Endothelial cell of hepatic sinusoid (primary cell): Measurements from ENCODE around the gene NUMA1.

Experiments
- in situ Hi-C: cut with HindIII; loops from 2 replicates; pipeline ENCODE4 v1.10.0; 2017; ENCODE audit warnings: low sequenced_read_pairs

Gene NUMA1

GRCh38 chr11:72004515-72005346, 75.6 kb downstream of the NUMA1 start:
- in situ Hi-C loops, result loop anchor here (5.0 kb wide), 1 partner anchor 47 kb away; no protein-coding TSS in a partner anchor

DNA sequence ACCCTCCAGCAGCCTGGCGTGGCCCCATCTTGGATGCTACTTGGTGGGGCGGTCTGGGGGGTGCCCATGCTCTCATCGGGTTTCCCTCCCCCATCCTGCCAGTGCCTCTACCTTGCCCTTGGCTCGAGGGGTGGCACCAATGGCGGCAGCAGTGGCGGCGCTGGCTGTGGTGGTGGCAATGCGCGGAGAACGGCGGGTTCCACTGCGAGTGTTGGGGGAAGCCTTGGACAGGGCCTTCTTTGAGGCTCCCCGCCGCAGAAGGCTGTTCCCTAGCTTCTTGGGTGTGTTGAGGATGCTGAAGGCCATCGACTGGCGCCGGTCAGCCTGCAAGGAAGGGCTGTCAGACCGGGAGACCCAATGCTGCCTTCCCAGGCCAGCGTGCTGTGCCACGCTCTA, 76.6 kb downstream of the NUMA1 start:
- in situ Hi-C loops, result no loop called here

DNA sequence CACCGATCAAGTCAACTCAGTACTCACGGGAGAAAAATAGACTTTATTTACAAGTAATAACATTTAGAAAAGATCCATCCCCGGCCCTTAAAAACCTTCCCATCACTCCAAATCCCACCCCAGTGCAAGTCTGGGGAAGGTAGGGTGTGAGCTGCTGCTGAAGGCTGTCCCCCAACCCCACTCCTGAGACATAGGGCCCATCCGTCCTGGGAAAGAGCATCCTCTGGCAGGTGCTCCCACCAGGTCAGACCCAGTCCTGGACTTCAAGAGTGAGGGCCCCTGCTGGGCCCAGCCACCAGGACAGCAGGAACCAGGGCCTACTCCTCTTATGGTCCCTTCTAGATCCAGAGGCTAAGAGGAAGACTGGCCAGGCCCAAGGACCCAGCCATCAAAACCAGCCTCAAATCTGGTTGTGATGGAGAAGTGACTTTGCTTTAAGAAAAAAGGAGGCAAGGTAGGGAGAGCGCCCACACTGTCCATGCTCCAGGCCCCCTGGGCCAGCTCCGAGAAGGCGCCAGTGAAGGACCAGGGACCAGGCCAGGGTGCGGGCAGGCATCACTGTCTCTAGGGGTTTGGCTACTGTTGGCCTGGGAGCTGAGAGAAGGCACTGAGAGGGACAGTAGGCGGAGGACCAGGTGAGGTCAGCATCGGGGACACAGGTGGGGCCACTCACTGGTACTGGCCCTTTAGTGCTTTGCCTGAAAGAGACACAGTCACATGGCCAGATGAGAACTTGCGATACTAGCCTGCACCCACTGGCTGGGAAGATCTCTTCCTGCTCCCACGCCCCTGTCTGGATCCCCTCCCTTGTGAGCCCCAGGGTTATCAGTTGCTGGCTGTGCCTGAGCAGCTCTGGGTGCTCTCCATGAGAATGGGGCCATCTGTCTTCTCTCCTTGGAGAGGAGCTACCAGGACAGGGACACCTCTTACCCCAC, 77.2 kb downstream of the NUMA1 start:
- in situ Hi-C loops, result no loop called here

- in situ Hi-C loops, result no loop called here
Observed at GRCh38 chr11:72001834-72002591, 78.3 kb downstream of the NUMA1 start.

GRCh38 chr11:72001285-72001684, 79.1 kb downstream of the NUMA1 start:
- in situ Hi-C loops, result no loop called here

GRCh38 chr11:72000202-72000867, 80.0 kb downstream of the NUMA1 start:
- in situ Hi-C loops, result no loop called here

GRCh38 chr11:71999798-72000197, 80.5 kb downstream of the NUMA1 start:
- in situ Hi-C loops, result no loop called here

- in situ Hi-C loops, result no loop called here
Observed at GRCh38 chr11:71999362-71999761, 81.0 kb downstream of the NUMA1 start.

GRCh38 chr11:71998649-71999310, 81.6 kb downstream of the NUMA1 start, which contains the start of gene IL18BP:
IL18BP (plus strand) TSS chr11:71998909; CDS start chr11:71999985, 1,076 bp downstream.
- in situ Hi-C loops, result no loop called here

DNA sequence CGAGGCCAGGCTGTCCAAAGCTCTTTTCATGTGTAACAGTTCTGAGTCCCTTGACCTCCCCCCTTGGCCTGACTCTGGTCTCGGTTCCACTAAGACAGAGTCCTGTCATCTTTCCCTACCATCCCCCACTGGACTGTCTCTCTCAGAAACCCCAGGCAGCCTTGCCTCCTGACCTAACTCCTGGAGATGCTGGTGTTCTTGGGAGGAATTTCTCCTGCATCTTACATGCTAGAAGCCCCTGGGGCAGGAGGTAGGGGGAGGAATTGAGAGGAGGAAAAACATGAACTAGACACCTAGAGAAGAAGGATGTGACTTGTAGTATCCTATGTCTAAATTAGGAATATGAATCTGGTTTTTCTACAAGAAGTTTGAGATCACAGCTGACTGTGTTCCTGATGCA, 82.3 kb downstream of the NUMA1 start:
- in situ Hi-C loops, result no loop called here

- in situ Hi-C loops, result no loop called here
Observed at GRCh38 chr11:71997594-71997993, 82.7 kb downstream of the NUMA1 start.

DNA sequence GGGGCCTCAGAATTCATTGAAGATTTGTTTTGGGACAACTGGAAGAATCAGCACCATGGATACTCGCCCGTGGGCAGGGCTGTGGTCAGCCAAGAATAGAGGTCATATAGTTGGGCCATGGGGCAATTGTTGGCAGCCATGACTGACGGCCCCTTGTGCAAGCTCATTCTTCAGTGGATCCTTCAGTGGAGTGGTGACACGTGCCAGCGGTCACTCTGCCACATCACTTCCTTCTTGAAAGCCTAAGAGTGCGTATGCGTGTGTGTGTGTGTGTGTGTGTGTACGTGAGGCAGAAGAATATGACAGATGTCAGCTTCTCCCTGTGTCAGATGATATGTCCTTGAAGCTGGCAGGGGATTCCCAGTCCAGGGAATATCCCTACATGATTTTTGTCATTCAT, 83.4 kb downstream of the NUMA1 start:
- in situ Hi-C loops, result no loop called here

- in situ Hi-C loops, result no loop called here
Observed at GRCh38 chr11:71996517-71996916, 83.8 kb downstream of the NUMA1 start.

GRCh38 chr11:71995726-71996291, 84.5 kb downstream of the NUMA1 start:
- in situ Hi-C loops, result no loop called here

GRCh38 chr11:71994786-71995185, 85.6 kb downstream of the NUMA1 start:
- in situ Hi-C loops, result no loop called here

- in situ Hi-C loops, result no loop called here
Observed at GRCh38 chr11:71992136-71992730, 88.1 kb downstream of the NUMA1 start.

GRCh38 chr11:71991494-71991893, 88.8 kb downstream of the NUMA1 start:
- in situ Hi-C loops, result no loop called here

GRCh38 chr11:71990701-71991100, 89.6 kb downstream of the NUMA1 start:
- in situ Hi-C loops, result no loop called here

GRCh38 chr11:71988050-71988449, 92.3 kb downstream of the NUMA1 start:
- in situ Hi-C loops, result no loop called here
